Stimulated activated CD4-positive, alpha-beta T cell treated with anti-CD3 and anti-CD28 coated beads, Interleukin-1b, Interleukin-23, amount 100 ng/mL, for 24 hours (primary cell): Measurements from ENCODE around the gene ZNF565.
"Not testable (repeated sequence)": the region's sequence is repeated elsewhere in the genome, so short reads cannot be mapped to it uniquely, and the experiment has no call there.

Source experiments
- DNase-seq, 4 experiments: peaks; one replicate each; pipeline ENCODE4 v3.0.0-alpha.2; 2020; ENCODE audit warnings: low read depth in 4 of 4, low spot score in 1 of 4

Gene ZNF565

DNA sequence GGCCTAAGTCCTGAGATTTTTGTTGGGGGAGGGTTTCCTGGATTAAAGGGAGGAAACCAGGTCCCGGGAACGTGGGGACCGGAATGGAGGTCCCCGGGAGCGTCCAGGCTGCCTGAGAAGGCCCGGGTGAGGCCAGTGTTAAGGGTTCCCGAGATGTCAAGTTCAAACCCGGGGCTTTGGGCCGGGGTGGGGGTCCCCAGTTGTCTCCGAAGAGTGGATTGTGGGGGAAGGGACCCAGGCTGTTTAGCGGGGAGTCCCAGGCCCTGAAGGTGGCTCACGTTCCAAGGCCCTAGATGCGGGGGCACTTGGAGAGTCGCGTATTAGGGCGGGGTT is 62.5 kb downstream of the ZNF565 start:
- DNase-seq: no peak

DNA sequence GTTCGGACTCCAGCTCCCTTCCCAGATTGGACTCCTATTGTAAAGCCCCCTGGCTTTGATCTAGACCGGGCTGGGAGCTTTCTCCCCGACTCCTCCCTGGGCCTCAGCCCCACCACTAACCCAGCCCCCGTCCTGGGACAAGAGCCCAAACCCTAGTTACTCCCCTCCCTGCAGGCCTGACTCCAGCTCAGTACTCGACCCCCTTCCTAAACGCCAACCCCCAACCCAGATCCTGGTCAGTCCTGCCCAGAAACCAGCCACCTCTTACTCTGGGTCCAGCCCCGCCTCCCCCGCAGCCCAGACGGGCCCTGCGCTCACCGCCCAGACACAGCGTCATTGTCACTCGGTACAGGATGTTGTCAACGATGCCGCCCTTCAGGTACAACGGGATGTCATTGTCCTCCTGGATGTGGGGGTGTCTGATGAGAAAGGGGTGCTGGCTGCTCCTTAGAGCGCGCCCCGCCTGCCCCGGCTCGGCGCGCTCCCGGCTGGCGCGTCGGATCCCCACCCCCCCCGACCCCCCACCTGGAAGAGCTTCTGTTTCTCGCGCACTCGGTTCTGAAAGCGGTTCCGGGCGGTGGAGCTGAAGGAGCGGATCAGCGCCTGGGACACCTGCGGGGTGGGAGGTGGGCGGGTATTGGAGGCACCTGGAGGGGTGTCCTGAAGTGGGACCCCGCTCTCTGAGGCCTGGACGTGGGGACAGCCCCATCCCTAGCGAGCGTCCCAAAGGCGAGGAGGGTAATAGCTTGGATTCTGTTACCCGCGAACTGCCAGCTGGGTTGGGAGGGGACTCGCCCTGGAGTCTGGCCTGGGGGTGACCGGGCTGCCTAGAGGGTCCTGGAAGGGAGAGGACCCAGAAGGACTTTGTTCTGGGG is 63.1 kb downstream of the ZNF565 start:
- no peak for DNase-seq

DNA sequence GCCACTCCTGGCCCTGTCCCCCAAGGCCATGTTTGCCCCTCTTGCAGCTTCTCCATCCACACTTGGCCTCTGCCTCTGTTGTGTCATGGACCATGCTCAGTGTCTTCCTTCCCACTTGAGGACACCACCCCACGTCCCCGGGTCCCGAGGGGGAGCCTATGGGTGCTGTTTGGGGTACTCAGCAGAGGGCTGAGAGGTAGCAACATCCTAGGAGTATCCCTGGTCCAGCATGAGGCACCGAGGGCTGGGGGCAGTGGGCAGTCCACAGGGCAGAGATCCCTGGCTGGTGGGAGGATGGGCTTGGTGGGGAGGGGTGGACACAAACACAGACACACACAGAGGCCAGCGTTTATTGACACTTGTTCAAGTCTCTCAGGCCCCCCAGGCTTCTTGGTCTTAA is 63.9 kb downstream of the ZNF565 start:
- DNase-seq: no peak

DNA sequence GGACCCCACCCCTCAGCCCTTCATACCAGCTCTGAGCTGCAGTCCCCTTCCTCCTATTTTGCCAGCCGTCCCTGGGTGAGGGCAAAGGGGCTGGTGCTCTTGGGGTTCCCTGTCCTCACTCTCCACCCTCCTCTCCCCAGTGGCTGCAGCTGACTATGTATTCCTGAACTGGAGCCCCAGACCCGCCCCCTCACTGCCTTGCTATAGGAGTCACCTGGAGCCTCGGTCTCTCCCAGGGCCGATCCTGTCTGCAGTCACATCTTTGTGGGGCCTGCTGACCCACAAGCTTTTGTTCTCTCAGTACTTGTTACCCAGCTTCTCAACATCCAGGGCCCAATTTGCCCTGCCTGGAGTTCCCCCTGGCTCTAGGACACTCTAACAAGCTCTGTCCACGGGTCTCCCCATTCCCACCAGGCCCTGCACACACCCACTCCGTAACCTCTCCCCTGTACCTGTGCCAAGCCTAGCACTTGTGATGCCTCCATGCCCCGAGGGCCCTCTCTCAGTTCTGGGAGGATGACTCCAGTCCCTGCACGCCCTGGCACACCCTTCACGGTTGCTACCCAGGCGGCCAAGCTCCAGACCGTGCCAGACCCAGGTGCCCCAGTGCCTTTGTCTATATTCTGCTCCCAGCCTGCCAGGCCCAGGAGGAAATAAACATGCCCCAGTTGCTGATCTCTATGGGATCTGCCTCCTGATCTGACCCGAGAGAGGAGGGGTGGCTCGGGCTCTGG is 64.6 kb downstream of the ZNF565 start:
- no peak for DNase-seq

DNA sequence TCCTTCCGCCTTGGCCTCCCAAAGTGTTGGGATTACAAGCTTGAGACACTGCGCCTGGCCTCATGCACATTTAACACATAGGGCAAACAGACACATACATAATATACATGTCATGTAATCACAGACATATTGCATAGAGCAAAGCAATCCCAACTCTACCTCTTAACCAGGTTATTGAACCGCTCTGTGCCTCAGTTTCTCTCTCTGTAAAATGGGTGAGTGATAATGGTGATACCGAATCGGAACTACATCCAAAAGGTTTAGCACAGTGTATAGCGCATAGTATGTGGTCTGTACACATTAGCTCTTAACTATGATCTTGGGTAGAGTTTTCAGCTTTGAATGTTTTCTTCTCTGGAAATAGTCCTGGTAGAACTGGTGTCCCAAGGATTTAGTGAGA is 69.8 kb downstream of the ZNF565 start:
- no peak for DNase-seq

DNA sequence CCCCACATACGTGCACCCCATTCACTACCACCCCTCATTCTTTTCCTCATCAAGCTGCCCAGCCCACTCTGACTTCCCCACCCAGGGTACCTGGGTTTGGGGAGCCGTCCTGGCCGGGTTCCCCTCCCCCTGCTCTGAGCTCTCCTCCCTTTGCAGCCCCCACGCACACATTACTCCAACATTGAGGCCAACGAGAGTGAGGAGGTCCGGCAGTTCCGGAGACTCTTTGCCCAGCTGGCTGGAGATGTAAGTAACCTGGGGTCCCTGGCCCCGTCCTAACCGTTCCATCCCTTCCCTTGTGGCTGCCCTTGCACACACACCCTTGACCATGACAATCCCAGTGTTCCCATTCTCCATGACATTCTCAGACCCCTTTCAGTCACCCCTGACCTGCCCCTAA is 72.0 kb downstream of the ZNF565 start:
- no peak for DNase-seq

DNA sequence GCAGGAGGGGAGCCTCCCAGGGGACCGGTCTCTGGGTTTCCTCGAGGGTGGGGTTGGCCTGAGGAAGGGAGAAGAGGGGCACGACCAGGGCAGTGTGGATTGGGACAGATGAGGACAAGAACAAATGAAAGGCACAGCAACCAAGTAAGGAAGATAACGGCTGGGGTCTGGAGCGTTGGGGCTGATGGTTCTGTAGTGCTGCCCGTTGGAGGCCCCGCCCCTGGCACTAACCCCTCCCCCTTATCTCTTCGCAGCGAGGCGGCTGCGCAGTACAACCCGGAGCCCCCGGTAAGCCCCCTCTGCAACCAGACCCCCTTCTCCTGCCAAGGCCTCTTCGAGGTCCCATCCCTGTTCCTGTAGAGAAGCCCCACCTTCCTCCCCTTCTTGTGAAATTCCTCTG is 72.4 kb downstream of the ZNF565 start:
- no peak for DNase-seq

DNA sequence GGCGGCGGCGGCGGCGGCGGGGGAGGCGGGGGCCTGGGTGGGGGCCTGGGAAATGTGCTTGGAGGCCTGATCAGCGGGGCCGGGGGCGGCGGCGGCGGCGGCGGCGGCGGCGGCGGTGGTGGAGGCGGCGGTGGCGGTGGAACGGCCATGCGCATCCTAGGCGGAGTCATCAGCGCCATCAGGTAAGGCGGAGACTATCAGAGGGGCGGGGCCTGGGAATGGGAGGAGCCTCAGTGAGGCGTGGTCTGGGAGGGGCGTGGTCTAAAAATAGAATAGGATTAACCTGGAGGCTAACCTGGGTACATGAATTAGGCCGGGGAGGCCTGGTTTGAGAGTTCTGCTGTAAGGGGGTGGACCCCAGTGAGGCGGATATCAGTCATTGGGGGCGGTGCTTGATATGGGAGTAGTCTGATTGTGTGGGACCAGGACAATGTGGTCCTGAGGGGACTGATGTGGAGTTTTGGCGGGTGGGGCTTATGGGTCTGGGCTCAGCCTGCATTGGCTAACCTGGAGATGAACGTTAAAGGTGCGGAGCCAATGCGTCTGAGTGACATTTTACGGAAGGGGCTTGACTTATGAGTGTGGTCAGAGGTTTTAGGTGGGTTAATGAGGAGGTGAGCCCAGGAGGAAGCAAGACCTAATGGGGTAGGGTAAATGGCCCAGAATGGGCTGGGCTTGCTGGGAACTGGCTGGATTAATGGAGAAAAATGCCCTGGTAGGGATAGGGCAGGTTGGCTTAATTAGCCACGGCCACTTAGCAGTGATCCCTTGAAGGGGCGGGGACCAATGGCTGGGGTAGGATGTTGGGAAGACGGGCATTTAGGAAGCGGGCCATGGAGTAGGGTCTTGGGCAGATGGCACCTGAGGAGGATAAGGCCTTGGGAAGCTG is 73.2 kb downstream of the ZNF565 start:
- DNase-seq: peak; percentile 81 to 95 (median 84)

DNA sequence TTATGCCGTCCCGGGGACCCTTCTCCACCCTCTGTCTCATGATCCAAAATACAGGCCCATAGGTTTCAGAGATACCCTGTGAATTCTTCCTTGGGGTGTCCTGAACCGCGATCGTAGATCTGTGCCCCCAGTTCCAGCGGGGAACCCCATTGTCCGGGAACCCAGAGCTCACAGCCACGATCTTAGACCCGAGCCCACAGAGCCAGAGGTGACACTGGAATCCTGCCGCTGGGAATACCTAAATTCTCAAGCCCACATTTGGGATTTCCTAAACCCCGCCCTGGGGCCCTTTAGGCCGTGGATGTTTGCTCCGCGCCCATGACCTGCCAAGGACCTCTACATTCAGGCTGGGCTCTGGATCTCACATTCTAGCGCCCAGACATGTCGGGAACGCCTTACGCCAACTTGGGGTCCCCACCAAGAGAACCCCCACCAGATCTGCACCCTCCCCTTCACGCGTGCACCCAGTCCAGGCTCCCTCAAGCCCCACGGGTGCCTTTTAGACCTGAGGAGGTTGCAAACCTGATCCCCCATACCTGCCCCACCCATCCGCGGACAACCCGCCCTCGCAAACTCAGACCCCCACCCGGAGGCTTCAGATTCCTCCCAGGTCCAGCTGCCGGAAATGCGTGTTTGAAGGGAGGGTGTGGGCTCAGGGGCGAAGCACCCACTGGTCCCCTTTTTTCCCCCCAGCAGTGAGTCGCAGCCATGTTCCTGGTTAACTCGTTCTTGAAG is 74.0 kb downstream of the ZNF565 start:
- DNase-seq: peak in 3 of 4 experiments; percentile 15 to 47 (median 31)

DNA sequence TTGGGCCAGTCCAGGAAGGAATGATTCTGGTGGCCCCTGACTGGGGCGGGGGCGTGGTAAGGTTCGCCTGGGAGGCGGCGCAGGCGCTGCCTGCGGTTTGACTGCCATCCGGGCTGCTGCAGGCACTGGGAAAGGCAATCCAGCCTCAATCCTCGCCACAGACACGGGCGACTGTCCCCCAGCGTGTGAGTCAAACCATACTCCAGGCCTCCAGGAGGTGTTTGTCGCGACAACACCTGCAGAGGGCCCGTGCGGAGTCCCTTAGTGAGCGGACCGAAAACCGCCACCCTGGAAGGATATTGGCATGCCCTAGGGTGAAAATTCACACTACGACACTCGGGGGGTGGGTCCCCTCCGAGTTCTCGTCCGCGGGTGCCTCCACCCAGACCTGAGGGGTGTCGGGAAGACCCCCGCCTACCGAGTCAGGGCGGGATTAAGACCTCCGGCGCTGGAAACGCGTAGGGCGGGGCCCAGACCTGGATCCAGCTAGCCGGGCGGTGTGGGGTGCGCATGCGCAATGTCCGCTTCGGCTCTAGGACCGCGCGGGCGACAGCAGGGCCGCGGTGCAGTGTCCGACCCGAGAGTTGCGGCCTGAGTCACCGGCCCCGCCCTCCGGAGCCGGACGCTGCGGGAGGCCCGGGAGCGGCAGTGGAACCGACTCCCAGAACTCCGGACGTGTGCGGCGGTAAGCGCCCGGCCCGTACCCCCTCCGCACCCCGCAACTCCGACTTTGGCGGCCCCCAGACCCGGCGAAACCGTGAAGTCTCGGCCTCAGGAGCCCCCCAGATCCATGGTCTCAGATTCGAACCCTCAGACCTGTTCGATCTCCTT is 74.8 kb downstream of the ZNF565 start, which contains the start of gene CAPNS1:
Gene CAPNS1 (plus strand): TSS at position 594 of the 831 bp plus-strand sequence. CDS start 946 bp downstream, outside the sequence.
- DNase-seq: peak; percentile 77 to 93 (median 86)

DNA sequence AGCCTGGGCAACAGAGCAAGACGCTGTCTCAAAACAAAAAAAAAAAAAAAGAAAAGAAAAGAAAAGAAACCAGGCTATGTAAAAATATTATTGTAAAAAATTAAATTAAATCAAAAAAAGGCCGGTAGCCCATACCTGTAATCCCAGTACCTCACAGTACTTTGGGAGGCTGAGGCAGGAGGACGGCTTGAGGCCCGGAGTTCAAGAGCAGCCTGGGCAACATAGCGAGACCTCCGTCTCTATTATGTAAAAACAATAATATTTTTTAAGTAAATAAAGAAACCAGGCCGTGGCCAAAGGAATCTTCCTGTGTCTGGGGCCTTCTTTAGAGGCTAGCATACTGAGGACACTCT is 75.4 kb downstream of the ZNF565 start:
- no peak for DNase-seq

DNA sequence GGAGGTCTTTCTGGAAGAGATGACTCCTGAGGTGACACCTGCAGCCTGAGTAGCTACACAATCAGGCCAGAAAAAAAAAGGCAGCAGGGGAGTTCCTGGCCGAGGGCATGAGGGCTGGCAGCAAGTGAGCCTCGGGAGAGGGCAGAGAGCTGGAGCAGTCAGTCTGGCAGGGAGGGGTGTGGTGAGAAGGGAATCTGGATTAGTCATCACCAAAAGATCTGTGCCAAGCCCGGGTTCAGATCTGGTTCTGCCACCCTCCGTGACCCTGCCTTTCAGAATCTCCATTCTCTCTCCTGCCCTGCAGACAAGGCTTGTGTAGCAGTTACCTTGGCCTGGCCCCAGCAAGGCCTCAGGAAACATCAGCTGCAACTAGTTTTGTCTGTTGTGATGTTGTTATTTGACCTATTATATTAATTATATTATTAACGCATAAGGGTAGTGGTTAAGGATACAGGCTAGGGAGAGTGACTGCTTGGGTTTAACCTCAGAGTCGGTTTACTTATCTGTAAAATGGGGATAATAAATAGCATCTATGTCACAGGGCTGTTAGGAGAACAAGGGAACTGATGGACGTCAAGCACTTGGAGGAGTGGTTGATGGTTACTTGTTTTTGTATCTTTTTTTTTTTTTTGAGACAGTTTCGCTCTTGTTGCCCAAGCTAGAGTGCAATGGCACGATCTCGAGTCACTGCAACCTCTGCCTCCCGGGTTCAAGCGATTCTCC is 77.3 kb downstream of the ZNF565 start:
- no peak for DNase-seq

DNA sequence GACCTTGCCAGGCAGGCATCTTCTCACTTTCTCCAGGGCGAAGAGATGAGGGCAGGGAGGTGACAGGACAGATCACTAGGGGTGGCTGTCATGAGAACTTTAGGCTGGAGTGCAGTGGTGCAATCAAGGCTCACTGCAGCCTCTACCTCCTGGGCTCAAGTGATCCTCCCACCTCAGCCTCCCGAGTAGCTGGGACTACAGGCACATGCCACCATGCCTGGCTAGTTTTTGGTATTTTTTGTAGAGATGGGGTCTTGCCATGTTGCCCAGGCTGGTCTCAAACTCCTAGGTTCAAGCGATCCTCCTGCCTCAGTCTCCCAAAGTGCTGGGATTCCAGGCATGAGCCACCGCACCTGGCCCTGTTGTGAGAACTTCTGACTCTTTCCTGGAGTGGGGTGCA is 79.6 kb downstream of the ZNF565 start:
- DNase-seq: not testable (repeated sequence)
